MCF 10A (cell line): Measurements from ENCODE around the gene PLEKHH3. TPM values are rescaled to one million over a fixed set of nuclear protein-coding genes. Genes with fewer than 3 reads are reported as not detected.

Source experiments
- BruUV-seq: library from RNA; stranded (reverse); fragments of 400-500 nt; replicated peaks from 2 replicates; lab custom pipeline; 2021; lab: Mats Ljungman, UMichigan
- CTCF ChIA-PET: fragments of 300-600 bp; sonication (Branson Sonifier 250); formaldehyde crosslinking; extraction: SDS; loops from one replicate; lab custom pipeline; 2021; ENCODE audit warnings: antibody characterized with exemption, inconsistent platforms; lab: Yijun Ruan, JAX
- POLR2A ChIA-PET: fragments of 300-600, 350-650 bp; sonication (Branson Sonifier 250); formaldehyde crosslinking; extraction: SDS; loops from one replicate; lab custom pipeline; 2020; ENCODE audit warnings: antibody characterized with exemption, inconsistent platforms; lab: Yijun Ruan, JAX
- DNase-seq: peaks from one replicate; pipeline ENCODE4 v3.0.0-alpha.2; 2018; ENCODE audit not compliant: unreplicated experiment
- H3K27ac Mint-ChIP-seq: one replicate; pipeline ENCODE4 v1.8.0; 2022; ENCODE audit warnings: mild to moderate bottlenecking, low read depth, mixed read lengths; ENCODE audit not compliant: unreplicated experiment
- H3K27me3 Mint-ChIP-seq: one replicate; pipeline ENCODE4 v1.8.0; 2022; ENCODE audit warnings: mixed read lengths; ENCODE audit not compliant: insufficient read depth, unreplicated experiment
- H3K36me3 Mint-ChIP-seq: one replicate; pipeline ENCODE4 v1.8.0; 2022; ENCODE audit warnings: mild to moderate bottlenecking, moderate library complexity, mixed read lengths; ENCODE audit not compliant: insufficient read depth, unreplicated experiment
- H3K4me1 Mint-ChIP-seq: one replicate; pipeline ENCODE4 v1.8.0; 2022; ENCODE audit warnings: mixed read lengths; ENCODE audit not compliant: insufficient read depth, unreplicated experiment
- H3K4me3 Mint-ChIP-seq: one replicate; pipeline ENCODE4 v1.8.0; 2022; ENCODE audit warnings: mild to moderate bottlenecking, moderate library complexity, mixed read lengths; ENCODE audit not compliant: unreplicated experiment
- H3K9me3 Mint-ChIP-seq: one replicate; pipeline ENCODE4 v1.8.0; 2022; ENCODE audit warnings: mixed read lengths; ENCODE audit not compliant: unreplicated experiment
- intact Hi-C: fragments of 100-400 bp; cut with micrococcal nuclease; formaldehyde crosslinking; loops from 2 replicates; pipeline ENCODE4 v1.14.1; 2022
- total RNA-seq: library from RNA; stranded (reverse); gene quantifications from 2 replicates; pipeline ENCODE4 v1.2.3, GENCODE V29; 2022
- TF ChIP-seq, protein P1 (sequence below): fragments of 200-600 bp; IDR thresholded peaks from one replicate; pipeline ENCODE4 v1.8.0; 2022; ENCODE audit warnings: antibody characterized with exemption, mild to moderate bottlenecking; ENCODE audit not compliant: unreplicated experiment

Gene PLEKHH3
- total RNA-seq, 1 experiment from 2014 or later: 12.5 TPM

DNA sequence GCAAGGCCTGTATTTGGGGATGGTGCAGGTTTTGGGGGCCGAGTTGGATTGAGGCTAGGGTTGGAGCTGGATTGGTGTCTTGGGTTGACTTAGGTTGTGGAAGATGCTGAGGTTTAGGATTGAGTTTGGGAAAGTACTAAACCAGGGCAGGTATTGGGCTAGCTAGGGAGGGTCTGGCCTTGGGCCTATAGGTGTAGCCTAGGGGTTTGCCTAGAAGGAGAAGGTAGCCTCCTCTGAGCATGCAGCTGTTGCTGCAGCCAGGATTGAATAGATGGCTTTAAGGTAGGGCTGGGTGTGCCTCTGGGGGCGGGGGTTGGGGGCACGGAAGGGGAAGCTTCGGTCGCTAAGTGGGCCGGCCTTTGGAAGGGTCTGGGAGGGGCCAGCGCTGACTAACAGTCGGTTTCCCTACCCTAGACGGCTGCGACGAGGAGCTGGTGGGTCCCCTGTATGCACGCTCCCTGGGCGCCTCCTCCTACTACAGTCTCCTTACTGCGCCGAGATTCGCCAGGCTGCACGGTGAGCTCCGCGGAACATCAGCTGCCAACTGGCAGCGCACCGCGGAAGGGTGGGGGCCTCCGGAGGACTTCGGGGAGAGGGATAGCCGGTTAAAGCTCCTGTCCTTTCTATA is 6.7 kb upstream of the PLEKHH3 start:
- peak overlapping the region; percentile 74 for H3K4me3 Mint-ChIP-seq
- ChIA-PET CTCF (interaction anchor here (0.5 to 2.2 kb wide), 9 partner anchors 64 to 1031 kb away, joined by 3 to 12 read pairs (median 3); partner anchors contain the start of gene PSMC3IP), POLR2A (interaction anchor here (0.5 to 2.3 kb wide), 6 partner anchors 10 to 105 kb away, joined by 3 to 9 read pairs (median 4); partner anchors contain the start of genes PSMC3IP, RETREG3 and TUBG1)
- no TSS peak for BruUV-seq
- no peaks in the 10 kb centered on the region for H3K36me3 Mint-ChIP-seq
- TF ChIP-seq, protein P1, sequence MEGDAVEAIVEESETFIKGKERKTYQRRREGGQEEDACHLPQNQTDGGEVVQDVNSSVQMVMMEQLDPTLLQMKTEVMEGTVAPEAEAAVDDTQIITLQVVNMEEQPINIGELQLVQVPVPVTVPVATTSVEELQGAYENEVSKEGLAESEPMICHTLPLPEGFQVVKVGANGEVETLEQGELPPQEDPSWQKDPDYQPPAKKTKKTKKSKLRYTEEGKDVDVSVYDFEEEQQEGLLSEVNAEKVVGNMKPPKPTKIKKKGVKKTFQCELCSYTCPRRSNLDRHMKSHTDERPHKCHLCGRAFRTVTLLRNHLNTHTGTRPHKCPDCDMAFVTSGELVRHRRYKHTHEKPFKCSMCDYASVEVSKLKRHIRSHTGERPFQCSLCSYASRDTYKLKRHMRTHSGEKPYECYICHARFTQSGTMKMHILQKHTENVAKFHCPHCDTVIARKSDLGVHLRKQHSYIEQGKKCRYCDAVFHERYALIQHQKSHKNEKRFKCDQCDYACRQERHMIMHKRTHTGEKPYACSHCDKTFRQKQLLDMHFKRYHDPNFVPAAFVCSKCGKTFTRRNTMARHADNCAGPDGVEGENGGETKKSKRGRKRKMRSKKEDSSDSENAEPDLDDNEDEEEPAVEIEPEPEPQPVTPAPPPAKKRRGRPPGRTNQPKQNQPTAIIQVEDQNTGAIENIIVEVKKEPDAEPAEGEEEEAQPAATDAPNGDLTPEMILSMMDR: no peak
- H3K4me1 Mint-ChIP-seq: peaks cover 19% of the 10 kb centered on the region
- no peak for DNase-seq
- H3K27me3 Mint-ChIP-seq: no peaks in the 10 kb centered on the region
- intact Hi-C loops: no loop called here
- H3K27ac Mint-ChIP-seq: no peak overlapping the region
- no peaks in the 10 kb centered on the region for H3K9me3 Mint-ChIP-seq

DNA sequence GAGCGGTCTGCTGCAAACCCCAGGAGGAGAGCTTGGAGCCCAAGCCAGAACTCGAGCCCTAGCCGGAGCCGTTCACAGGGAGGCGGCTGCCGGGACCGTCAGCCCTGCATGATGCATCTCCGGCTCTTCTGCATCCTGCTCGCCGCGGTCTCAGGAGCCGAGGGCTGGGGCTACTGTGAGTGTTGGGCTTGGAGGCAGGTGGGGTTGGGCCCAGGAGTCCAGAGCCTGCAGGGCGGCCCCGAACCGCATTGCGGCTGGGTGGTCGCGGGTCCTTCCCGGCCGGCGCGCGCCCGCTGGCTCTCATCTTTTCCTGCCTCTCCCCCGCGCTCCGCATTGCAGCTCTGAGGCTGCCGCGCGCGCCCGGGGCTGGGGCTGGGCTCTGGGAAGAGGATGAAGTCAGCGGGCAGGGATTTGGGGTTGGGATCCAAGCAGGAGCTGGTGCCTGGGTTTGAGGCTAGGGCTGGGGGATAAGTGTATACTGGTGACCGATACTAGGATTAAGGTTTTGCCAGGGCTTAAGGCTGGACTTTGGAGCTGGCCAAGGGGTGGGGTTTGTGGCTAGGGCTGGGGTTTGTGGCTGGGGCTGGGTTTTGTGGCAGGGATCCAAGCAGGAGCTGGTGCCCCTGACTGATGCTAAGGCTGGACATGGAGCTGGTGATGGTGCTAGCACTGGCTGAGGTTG is 6.1 kb upstream of the PLEKHH3 start:
- H3K27ac Mint-ChIP-seq: no peak overlapping the region
- no peaks in the 10 kb centered on the region for H3K27me3 Mint-ChIP-seq
- peak overlapping the region; percentile 74 for H3K4me3 Mint-ChIP-seq
- CTCF ChIA-PET: interaction anchor here (0.5 to 2.2 kb wide), 9 partner anchors 64 to 255 kb away, joined by 3 to 12 read pairs (median 3); partner anchors contain the start of gene PSMC3IP
- DNase-seq: peak; percentile 52
- POLR2A ChIA-PET: interaction anchor here (0.5 to 2.3 kb wide), 7 partner anchors 11 to 135 kb away, joined by 3 to 9 read pairs (median 3); partner anchors contain the start of genes PSMC3IP, RETREG3 and TUBG1
- no peaks in the 10 kb centered on the region for H3K36me3 Mint-ChIP-seq
- no peaks in the 10 kb centered on the region for H3K9me3 Mint-ChIP-seq
- TF ChIP-seq, protein P1: no peak
- intact Hi-C loops: no loop called here
- no TSS peak for BruUV-seq
- peaks cover 19% of the 10 kb centered on the region for H3K4me1 Mint-ChIP-seq

DNA sequence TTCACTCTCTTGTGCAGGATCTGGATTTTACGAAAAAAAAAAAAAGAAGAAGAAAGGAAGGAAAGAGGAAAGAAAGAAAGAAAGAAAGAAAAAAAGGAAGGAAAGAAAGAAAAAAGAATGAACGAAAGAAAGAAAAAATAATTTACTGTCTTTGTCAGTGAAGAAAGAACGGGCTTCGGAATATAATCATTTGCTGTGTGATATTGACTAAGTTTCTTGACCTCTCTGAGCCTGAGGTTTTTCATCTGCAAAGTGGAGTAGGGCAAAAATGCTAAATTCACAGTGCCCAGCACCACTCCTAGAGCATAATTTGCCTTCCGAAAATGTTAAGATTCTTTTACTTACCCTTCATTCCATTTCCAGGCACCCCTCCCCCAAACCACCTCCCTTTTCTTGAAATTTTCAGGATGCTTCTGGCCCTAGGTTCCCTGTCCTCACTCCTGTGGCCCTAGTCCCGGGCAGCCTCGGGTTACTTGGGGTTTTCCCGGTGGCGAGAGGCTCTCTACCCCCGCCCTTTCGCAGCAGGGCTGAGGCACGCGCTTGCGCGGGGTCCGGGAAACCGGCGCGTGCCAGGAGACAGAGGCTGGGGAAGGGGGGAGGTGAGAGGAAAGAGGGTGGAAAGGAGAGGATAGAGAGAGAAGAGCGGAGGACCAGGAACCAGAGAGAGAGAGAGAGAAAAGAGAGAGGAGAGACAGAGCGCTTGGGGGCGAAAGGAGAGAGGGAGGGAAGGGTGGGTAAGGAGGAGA is 5.4 kb upstream of the PLEKHH3 start, which contains the start of gene CNTNAP1:
CNTNAP1 (plus strand) TSS at position 556 of the 746 bp plus-strand sequence. CDS start 299 bp downstream, outside the sequence.
- no TSS peak for BruUV-seq
- Mint-ChIP-seq H3K4me1 (peaks cover 19% of the 10 kb centered on the region), H3K27me3 (no peaks in the 10 kb centered on the region), H3K4me3 (peak within 1 kb of the TSS; percentile 74), H3K9me3 (no peaks in the 10 kb centered on the region), H3K27ac (no peak within 1 kb of the TSS), H3K36me3 (no peaks in the 10 kb centered on the region)
- POLR2A ChIA-PET: interaction anchor here (0.5 to 2.3 kb wide), 3 partner anchors 73 to 136 kb away, joined by 3 to 9 read pairs (median 8); partner anchors contain the start of genes PSMC3IP, RETREG3 and TUBG1
- CTCF ChIA-PET: interaction anchor here (0.5 to 1.9 kb wide), 3 partner anchors 63 to 121 kb away, joined by 3 to 6 read pairs (median 5); no protein-coding TSS in a partner anchor
- intact Hi-C loops: no loop called here
- peak; percentile 63 for DNase-seq
- TF ChIP-seq, protein P1: no peak
